DOHH2 (cell line): ENCODE results near the gene STN1.

Experiments
- H3F3A ChIP-seq: fragments of 200-600 bp; sonication (generic), shearing (Covaris generic); 2 replicates; pipeline ENCODE4 v1.6.0; 2016; ENCODE audit warnings: antibody characterized with exemption, mild to moderate bottlenecking; ENCODE audit not compliant: control insufficient read depth, insufficient read depth
- H3K27ac ChIP-seq: fragments of 200-600 bp; sonication (generic); 2 replicates; pipeline ENCODE4 v1.5.1; 2014; ENCODE audit warnings: low read depth, mild to moderate bottlenecking, low read length, moderate library complexity
- H3K27me3 ChIP-seq: fragments of 200-600 bp; sonication (generic); 2 replicates; pipeline ENCODE4 v1.6.1; 2014; ENCODE audit warnings: mild to moderate bottlenecking, low read length, mixed read lengths; ENCODE audit not compliant: control insufficient read depth
- H3K36me3 ChIP-seq: fragments of 200-600 bp; sonication (generic); 2 replicates; pipeline ENCODE4 v1.6.1; 2014; ENCODE audit warnings: mild to moderate bottlenecking, low read length, moderate library complexity, mixed read lengths; ENCODE audit not compliant: control insufficient read depth
- H3K4me1 ChIP-seq: fragments of 200-600 bp; sonication (generic); 2 replicates; pipeline ENCODE4 v1.6.1; 2014; ENCODE audit warnings: mild to moderate bottlenecking, low read length, mixed read lengths; ENCODE audit not compliant: control insufficient read depth
- H3K4me2 ChIP-seq: fragments of 200-600 bp; sonication (generic); 2 replicates; pipeline ENCODE4 v1.6.0; 2014; ENCODE audit warnings: mild to moderate bottlenecking, low read length, moderate library complexity
- H3K4me3 ChIP-seq: fragments of 200-600 bp; sonication (generic); 2 replicates; pipeline ENCODE4 v1.5.1; 2014; ENCODE audit warnings: mild to moderate bottlenecking, low read length, mixed read lengths
- H3K79me2 ChIP-seq: fragments of 200-600 bp; sonication (generic); 2 replicates; pipeline ENCODE4 v1.6.1; 2014; ENCODE audit warnings: mild to moderate bottlenecking, low read length, mixed read lengths; ENCODE audit not compliant: control insufficient read depth
- H3K9me2 ChIP-seq: fragments of 200-600 bp; sonication (generic); replicated peaks from 2 replicates; pipeline ENCODE4 v1.6.1; 2014; ENCODE audit warnings: mild to moderate bottlenecking, low read length, mixed read lengths; ENCODE audit not compliant: control insufficient read depth
- H3K9me3 ChIP-seq: fragments of 200-600 bp; sonication (generic); 2 replicates; pipeline ENCODE4 v1.6.1; 2014; ENCODE audit warnings: antibody characterized with exemption, low read length, mixed read lengths; ENCODE audit not compliant: control insufficient read depth, insufficient read depth
- H4K20me1 ChIP-seq: fragments of 200-600 bp; sonication (generic); 2 replicates; pipeline ENCODE4 v1.6.0; 2014; ENCODE audit warnings: low read depth, mild to moderate bottlenecking, antibody characterized with exemption, low read length, moderate library complexity; ENCODE audit not compliant: control insufficient read depth, insufficient read depth
- EZH2phosphoT487 ChIP-seq: fragments of 200-600 bp; sonication (generic); IDR thresholded peaks from 2 replicates; pipeline ENCODE4 v1.6.1; 2017; ENCODE audit warnings: borderline replicate concordance, mild to moderate bottlenecking, antibody characterized with exemption, low read length, moderate library complexity, mixed read lengths
- TF ChIP-seq, protein P1 (sequence below): fragments of 200-600 bp; sonication (generic); IDR thresholded peaks from one replicate; pipeline ENCODE4 v1.5.1; 2014; ENCODE audit warnings: antibody characterized with exemption, mild to moderate bottlenecking, low read depth, low read length; ENCODE audit not compliant: poor library complexity, severe bottlenecking

STN1 gene

DNA sequence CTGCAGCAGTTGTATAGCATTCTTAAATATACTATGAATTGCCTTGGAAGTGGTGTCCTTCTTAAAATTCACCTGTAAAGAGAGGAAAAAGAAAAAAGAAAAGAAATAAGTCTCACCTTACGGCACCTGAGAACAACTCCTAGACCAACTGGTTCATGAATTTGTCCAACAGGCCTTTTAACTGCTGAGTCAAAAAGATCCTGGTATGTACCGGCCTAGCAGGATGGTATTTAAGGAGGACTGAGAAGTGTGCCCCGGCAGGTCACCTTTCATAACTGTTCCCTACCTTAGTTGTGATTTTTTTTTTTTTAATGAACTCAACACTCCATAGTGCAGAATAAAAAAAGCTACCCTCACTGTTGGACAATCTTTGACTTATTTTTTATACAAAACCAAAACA lies 25.8 kb downstream of the STN1 start:
- TF ChIP-seq, protein P1, sequence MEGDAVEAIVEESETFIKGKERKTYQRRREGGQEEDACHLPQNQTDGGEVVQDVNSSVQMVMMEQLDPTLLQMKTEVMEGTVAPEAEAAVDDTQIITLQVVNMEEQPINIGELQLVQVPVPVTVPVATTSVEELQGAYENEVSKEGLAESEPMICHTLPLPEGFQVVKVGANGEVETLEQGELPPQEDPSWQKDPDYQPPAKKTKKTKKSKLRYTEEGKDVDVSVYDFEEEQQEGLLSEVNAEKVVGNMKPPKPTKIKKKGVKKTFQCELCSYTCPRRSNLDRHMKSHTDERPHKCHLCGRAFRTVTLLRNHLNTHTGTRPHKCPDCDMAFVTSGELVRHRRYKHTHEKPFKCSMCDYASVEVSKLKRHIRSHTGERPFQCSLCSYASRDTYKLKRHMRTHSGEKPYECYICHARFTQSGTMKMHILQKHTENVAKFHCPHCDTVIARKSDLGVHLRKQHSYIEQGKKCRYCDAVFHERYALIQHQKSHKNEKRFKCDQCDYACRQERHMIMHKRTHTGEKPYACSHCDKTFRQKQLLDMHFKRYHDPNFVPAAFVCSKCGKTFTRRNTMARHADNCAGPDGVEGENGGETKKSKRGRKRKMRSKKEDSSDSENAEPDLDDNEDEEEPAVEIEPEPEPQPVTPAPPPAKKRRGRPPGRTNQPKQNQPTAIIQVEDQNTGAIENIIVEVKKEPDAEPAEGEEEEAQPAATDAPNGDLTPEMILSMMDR, result no peak
- TF ChIP-seq EZH2phosphoT487, result no peak
- Histone ChIP-seq H3F3A (no peaks in the 10 kb centered on the region), H3K36me3 (0 out of 2 replicates have a peak, but pooled peaks cover 3% of the 10 kb centered on the region), H4K20me1 (no peaks in the 10 kb centered on the region), H3K79me2 (no peaks in the 10 kb centered on the region), H3K9me2 (no peaks in the 10 kb centered on the region), H3K4me1 (no peaks in the 10 kb centered on the region), H3K4me2 (no peak overlapping the region), H3K4me3 (no peak overlapping the region), H3K9me3 (no peaks in the 10 kb centered on the region), H3K27me3 (no peaks in the 10 kb centered on the region), H3K27ac (no peak overlapping the region)

DNA sequence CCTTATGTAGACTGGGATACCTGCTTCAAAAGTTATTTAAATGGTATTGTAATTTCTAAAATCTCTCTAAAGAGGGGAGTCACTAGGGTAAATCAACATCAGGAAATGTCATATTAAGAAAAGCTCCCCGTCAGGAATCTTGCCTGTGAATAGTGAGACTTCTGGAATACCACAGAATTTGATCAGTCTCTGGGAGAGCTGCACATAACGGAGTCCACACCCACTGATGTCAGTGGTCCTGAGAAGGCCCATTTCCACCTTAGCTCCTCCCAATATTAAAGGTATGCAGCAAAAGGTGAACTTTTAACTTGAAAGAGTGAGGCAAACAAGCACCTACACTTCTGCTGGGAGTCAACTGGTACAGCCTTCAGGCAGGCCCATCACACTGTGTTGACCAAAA lies 27.3 kb downstream of the STN1 start:
- Histone ChIP-seq H3K4me3 (no peak overlapping the region), H3F3A (no peaks in the 10 kb centered on the region), H3K79me2 (no peaks in the 10 kb centered on the region), H3K27me3 (no peaks in the 10 kb centered on the region), H3K36me3 (0 out of 2 replicates have a peak, but pooled peaks cover 3% of the 10 kb centered on the region), H3K4me1 (no peaks in the 10 kb centered on the region), H3K4me2 (no peak overlapping the region), H3K9me3 (no peaks in the 10 kb centered on the region), H3K27ac (no peak overlapping the region), H4K20me1 (no peaks in the 10 kb centered on the region), H3K9me2 (no peaks in the 10 kb centered on the region)
- TF ChIP-seq, protein P1, result no peak
- TF ChIP-seq EZH2phosphoT487, result no peak

DNA sequence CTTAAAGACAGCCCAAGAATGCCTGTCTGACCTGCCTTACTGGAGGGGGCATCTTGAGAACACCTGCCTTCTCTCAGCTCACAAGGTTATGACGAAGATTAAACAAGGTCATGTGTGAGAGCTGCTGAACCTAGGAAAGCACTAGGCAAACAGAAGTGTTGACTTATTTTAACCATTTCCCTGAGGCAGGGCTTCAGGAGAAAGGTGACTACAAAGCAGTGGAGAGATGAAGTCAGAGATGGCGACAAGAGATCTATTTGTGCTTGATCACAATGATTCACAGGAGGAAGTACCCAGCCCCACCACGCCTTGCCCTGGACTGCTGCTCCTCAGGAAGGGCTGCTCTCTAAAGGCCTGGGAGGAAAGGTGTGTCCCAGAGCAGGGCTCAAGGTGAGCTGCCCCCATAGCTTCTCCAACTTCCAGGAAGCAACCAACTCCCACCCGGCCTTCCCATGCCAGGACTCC lies 27.8 kb downstream of the STN1 start:
- H3K9me3 ChIP-seq, result no peaks in the 10 kb centered on the region
- H4K20me1 ChIP-seq, result no peaks in the 10 kb centered on the region
- no peaks in the 10 kb centered on the region for H3F3A ChIP-seq
- no peaks in the 10 kb centered on the region for H3K79me2 ChIP-seq
- H3K27me3 ChIP-seq, result no peaks in the 10 kb centered on the region
- no peaks in the 10 kb centered on the region for H3K36me3 ChIP-seq
- no peak overlapping the region for H3K4me2 ChIP-seq
- no peaks in the 10 kb centered on the region for H3K9me2 ChIP-seq
- no peak for TF ChIP-seq EZH2phosphoT487
- TF ChIP-seq, protein P1, result no peak
- no peak overlapping the region for H3K4me3 ChIP-seq
- no peak overlapping the region for H3K27ac ChIP-seq
- no peaks in the 10 kb centered on the region for H3K4me1 ChIP-seq
